ENCODE measurements around the gene UBL4A.

- TF ChIP-seq CTCF (IDR thresholded peaks at IDR 0.05) (no peak), EZH2 (IDR thresholded peaks at IDR 0.05) (no peak), EZH2phosphoT487 (IDR thresholded peaks at IDR 0.05) (no peak)
Measured at GRCh38 chrX:154506483-154507332, 20.3 kb upstream of the UBL4A start.

Measured in neural progenitor cell (in vitro differentiated cells).